Smooth muscle cell (in vitro differentiated cells): ENCODE data around the gene KLF15. TPM values are rescaled to one million over a fixed set of nuclear protein-coding genes. Genes with fewer than 3 reads are reported as not detected.
A peak's percentile ranks its signal among the peaks of the same experiment; 100 is the strongest.

Experiments
- DNase-seq: peaks from one replicate; lab custom pipeline; 2025; ENCODE audit not compliant: unreplicated experiment; lab: John Stamatoyannopoulos, UW
- H2AFZ ChIP-seq: fragments of 200-600 bp; sonication (generic); 2 replicates; pipeline ENCODE4 v1.6.0; 2016; ENCODE audit warnings: antibody characterized with exemption, low read depth, mild to moderate bottlenecking
- H3F3A ChIP-seq: fragments of 200-600 bp; sonication (generic); 2 replicates; pipeline ENCODE4 v1.6.0; 2017; ENCODE audit warnings: antibody characterized with exemption, low read depth
- H3K27ac ChIP-seq: fragments of 200-600 bp; sonication (generic); 2 replicates; pipeline ENCODE4 v1.5.1; 2016; ENCODE audit warnings: low read depth, mild to moderate bottlenecking
- H3K27me3 ChIP-seq: fragments of 200-600 bp; sonication (generic); 2 replicates; pipeline ENCODE4 v1.6.1; 2016; ENCODE audit warnings: low read depth, mild to moderate bottlenecking
- H3K36me3 ChIP-seq: fragments of 200-600 bp; sonication (generic); 2 replicates; pipeline ENCODE4 v1.5.1; 2016; ENCODE audit warnings: low read depth
- H3K4me1 ChIP-seq: fragments of 200-600 bp; sonication (generic); 2 replicates; pipeline ENCODE4 v1.5.1; 2016; ENCODE audit warnings: low read depth
- H3K4me2 ChIP-seq: fragments of 200-600 bp; sonication (generic); 2 replicates; pipeline ENCODE4 v1.6.0; 2016; ENCODE audit warnings: mild to moderate bottlenecking
- H3K4me3 ChIP-seq: fragments of 200-600 bp; sonication (generic); 2 replicates; pipeline ENCODE4 v1.5.1; 2016; ENCODE audit warnings: mild to moderate bottlenecking
- H3K79me2 ChIP-seq: fragments of 200-600 bp; sonication (generic); 2 replicates; pipeline ENCODE4 v1.6.0; 2016; ENCODE audit warnings: low read depth, mild to moderate bottlenecking
- H3K9ac ChIP-seq: fragments of 200-600 bp; sonication (generic); 2 replicates; pipeline ENCODE4 v1.6.0; 2016; ENCODE audit warnings: low read depth
- H3K9me3 ChIP-seq: fragments of 200-600 bp; sonication (generic); replicated peaks from 2 replicates; pipeline ENCODE4 v1.5.1; 2016; ENCODE audit warnings: low read depth
- H4K20me1 ChIP-seq: fragments of 200-600 bp; sonication (generic); 2 replicates; pipeline ENCODE4 v1.6.0; 2016; ENCODE audit warnings: low read depth
- CTCF ChIP-seq: fragments of 200-600 bp; sonication (generic); IDR thresholded peaks from 2 replicates; pipeline ENCODE4 v1.5.1; 2017; ENCODE audit warnings: borderline replicate concordance, mild to moderate bottlenecking, antibody characterized with exemption; ENCODE audit not compliant: insufficient read depth, poor library complexity, severe bottlenecking
- WGBS: methylation state at CpG from one replicate; pipeline ENCODE4 v1.1.7; 2016; ENCODE audit warnings: low lambda C conversion rate; 5-methylcytosine and 5-hydroxymethylcytosine counted together
- polyA plus RNA-seq: library from polyadenylated mRNA; unstranded; fragments of >200 nt; fragmentation: Nextera tagmentation; extraction: Ambion mirVana; gene quantifications from 2 replicates; pipeline ENCODE4 v1.2.1, GENCODE V29; 2016
- total RNA-seq: library from RNA; depleted of rRNA; stranded (reverse); fragments of >200 nt; gene quantifications from 2 replicates; pipeline ENCODE4 v1.2.3, GENCODE V29; 2014

KLF15 gene
- total RNA-seq (not detected in 2 replicates), polyA plus RNA-seq (0.13 TPM in 1 of 2 replicates, not detected in the other)

DNA sequence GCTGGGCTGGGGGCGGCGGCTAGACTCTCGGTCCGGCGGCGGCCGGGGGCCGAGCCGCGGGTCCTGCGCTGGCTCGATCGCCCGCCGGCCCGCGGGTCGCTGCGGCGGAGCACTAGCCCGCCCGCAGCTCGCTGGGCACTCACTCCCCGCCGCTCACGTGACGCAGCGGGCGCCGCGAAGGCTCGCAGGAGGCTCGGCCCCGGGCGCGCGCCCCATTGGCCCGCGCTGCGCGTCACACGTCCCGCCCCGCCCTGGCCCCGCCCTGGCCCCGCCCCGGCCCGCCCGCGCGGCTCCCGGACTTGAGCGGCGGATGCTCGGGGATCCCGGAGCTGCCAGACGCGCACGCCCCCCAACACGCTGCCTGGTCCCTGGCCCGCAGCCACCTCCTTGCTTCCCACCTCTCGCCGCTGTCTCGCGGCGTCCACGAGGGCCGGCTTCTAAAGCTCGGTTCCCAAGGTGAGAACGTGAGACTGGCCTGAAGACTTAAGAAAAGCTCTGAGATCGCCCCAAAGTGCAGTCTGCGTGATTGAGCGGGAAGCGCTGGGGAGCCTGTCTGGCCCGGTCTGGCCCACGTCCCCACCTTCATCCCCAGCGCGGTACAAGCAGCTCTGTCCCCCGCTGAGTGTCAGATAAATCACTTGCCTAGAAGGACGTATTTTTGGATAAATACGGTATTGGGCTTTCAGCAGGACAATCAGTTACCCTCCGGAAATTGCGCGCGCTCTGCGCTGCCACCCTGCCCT is at the start of gene KLF15:
KLF15 (minus strand) TSS at position 114 of the 743 bp plus-strand sequence. CDS start 4,486 bp downstream, outside the sequence.
- 1% methylated on average over 54 of the region's 86 CpGs for WGBS
- Histone ChIP-seq H3K27me3 (peaks cover 32% of the 10 kb centered on the region), H2AFZ (peak within 1 kb of the TSS; percentile 94), H3K4me2 (peak within 1 kb of the TSS; percentile 97), H3F3A (no peaks in the 10 kb centered on the region), H3K36me3 (no peaks in the 10 kb centered on the region), H3K79me2 (no peaks in the 10 kb centered on the region), H3K9me3 (no peaks in the 10 kb centered on the region), H3K27ac (no peak within 1 kb of the TSS), H4K20me1 (no peaks in the 10 kb centered on the region), H3K4me1 (peaks cover 11% of the 10 kb centered on the region), H3K9ac (no peak within 1 kb of the TSS), H3K4me3 (peak within 1 kb of the TSS; percentile 61)
- peak; percentile 65 for DNase-seq
- no peak for TF ChIP-seq CTCF

GRCh38 chr3:126406389-126407296 is 49.4 kb upstream of the KLF15 start:
- no peaks in the 10 kb centered on the region for H3K79me2 ChIP-seq
- H3F3A ChIP-seq = no peaks in the 10 kb centered on the region
- no peak for DNase-seq
- H3K27me3 ChIP-seq = peaks cover 8% of the 10 kb centered on the region
- 84% methylated on average over 15 of the region's 15 CpGs for WGBS
- H4K20me1 ChIP-seq = no peaks in the 10 kb centered on the region
- no peak overlapping the region for H2AFZ ChIP-seq
- H3K4me2 ChIP-seq = no peak overlapping the region
- H3K36me3 ChIP-seq = no peaks in the 10 kb centered on the region
- TF ChIP-seq CTCF = no peak
- H3K9ac ChIP-seq = no peak overlapping the region
- H3K27ac ChIP-seq = no peak overlapping the region
- no peaks in the 10 kb centered on the region for H3K9me3 ChIP-seq
- no peak overlapping the region for H3K4me3 ChIP-seq
- H3K4me1 ChIP-seq = no peaks in the 10 kb centered on the region

GRCh38 chr3:126402666-126403302 is 45.6 kb upstream of the KLF15 start:
- Histone ChIP-seq H3K9ac (no peak overlapping the region), H3F3A (no peaks in the 10 kb centered on the region)
- no peak for DNase-seq

More at GRCh38 chr3:126402666-126403302, 45.6 kb upstream of the KLF15 start:
- no peak overlapping the region for H2AFZ ChIP-seq
- no peaks in the 10 kb centered on the region for H3K9me3 ChIP-seq
- H3K4me1 ChIP-seq = no peaks in the 10 kb centered on the region
- H3K79me2 ChIP-seq = no peaks in the 10 kb centered on the region
- H3K27ac ChIP-seq = no peak overlapping the region
- 82% methylated on average over 12 of the region's 12 CpGs for WGBS
- no peaks in the 10 kb centered on the region for H3K36me3 ChIP-seq
- no peak overlapping the region for H3K4me3 ChIP-seq
- H3K4me2 ChIP-seq = no peak overlapping the region
- TF ChIP-seq CTCF = no peak
- H4K20me1 ChIP-seq = no peaks in the 10 kb centered on the region
- no peaks in the 10 kb centered on the region for H3K27me3 ChIP-seq
